Uterus (tissue), 2 donors: ENCODE measurements around the gene CDKAL1.

Experiments
- POLR2A ChIP-seq, 2 donors: fragments of 450-650 bp; IDR thresholded peaks; one replicate each; pipeline ENCODE4 v1.6.1; 2016; ENCODE audit warnings: antibody characterized with exemption in 2 of 2, mild to moderate bottlenecking in 1 of 2, moderate library complexity in 1 of 2
- TF ChIP-seq, protein P1 (sequence below), 4 experiments: fragments of 200-600 bp in 2 of 4; fragments of 450-650 bp in 2 of 4; sonication (generic) in 2 of 4; IDR thresholded peaks; one replicate each; pipeline ENCODE4 v1.5.1; 2016 to 2019; ENCODE audit warnings: antibody characterized with exemption in 4 of 4, mild to moderate bottlenecking in 2 of 4, moderate library complexity in 1 of 4

- TF ChIP-seq, protein P1, sequence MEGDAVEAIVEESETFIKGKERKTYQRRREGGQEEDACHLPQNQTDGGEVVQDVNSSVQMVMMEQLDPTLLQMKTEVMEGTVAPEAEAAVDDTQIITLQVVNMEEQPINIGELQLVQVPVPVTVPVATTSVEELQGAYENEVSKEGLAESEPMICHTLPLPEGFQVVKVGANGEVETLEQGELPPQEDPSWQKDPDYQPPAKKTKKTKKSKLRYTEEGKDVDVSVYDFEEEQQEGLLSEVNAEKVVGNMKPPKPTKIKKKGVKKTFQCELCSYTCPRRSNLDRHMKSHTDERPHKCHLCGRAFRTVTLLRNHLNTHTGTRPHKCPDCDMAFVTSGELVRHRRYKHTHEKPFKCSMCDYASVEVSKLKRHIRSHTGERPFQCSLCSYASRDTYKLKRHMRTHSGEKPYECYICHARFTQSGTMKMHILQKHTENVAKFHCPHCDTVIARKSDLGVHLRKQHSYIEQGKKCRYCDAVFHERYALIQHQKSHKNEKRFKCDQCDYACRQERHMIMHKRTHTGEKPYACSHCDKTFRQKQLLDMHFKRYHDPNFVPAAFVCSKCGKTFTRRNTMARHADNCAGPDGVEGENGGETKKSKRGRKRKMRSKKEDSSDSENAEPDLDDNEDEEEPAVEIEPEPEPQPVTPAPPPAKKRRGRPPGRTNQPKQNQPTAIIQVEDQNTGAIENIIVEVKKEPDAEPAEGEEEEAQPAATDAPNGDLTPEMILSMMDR (IDR thresholded peaks at IDR 0.05) = no peak
- TF ChIP-seq POLR2A (IDR thresholded peaks at IDR 0.05) = no peak
Measured at GRCh38 chr6:20770773-20771172, 236.5 kb downstream of the CDKAL1 start.
